Stimulated activated CD4-positive, alpha-beta T cell treated with anti-CD3 and anti-CD28 coated beads, Interleukin-2, amount 100 ng/mL, for 4 hours (primary cell): ENCODE data around the gene ZFAND3.

Experiments
- DNase-seq: peaks from one replicate; pipeline ENCODE4 v3.0.0-alpha.2; 2020; ENCODE audit warnings: low read depth

Gene ZFAND3

DNA sequence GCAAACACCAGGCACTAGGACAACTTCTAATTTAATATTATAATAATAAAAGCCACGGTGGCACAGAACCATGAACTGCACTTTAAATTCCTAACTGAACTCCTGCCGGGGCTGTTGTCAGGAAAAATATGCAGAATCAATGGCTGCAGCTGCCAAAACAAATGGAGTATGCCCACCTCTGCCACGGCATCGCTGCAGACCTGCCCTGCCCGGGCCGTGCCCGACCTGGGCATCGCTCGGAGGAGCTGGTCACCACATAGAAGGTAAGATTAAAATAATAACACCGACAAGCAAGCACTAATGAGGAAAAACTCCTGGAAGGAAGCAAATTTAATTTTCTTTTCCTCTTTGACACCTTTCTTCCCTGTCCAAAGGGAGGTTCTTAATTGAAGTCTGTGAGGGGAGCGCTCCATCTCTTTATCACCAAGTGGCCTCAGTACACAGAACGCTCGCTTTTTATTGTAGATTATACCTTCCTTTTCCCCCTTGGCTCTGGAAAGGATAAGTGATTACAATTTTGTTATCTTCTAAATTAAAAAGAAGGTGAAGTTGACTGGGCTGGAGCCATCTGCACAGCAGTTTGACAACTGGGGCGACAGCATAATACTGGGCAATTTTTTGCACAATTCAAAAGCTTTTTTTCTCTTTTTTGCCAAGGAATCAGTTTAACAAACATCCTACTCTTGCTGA lies 351.3 kb downstream of the ZFAND3 start:
- DNase-seq, result no peak

GRCh38 chr6:38171997-38172738 lies 352.6 kb downstream of the ZFAND3 start:
- no peak for DNase-seq

DNA sequence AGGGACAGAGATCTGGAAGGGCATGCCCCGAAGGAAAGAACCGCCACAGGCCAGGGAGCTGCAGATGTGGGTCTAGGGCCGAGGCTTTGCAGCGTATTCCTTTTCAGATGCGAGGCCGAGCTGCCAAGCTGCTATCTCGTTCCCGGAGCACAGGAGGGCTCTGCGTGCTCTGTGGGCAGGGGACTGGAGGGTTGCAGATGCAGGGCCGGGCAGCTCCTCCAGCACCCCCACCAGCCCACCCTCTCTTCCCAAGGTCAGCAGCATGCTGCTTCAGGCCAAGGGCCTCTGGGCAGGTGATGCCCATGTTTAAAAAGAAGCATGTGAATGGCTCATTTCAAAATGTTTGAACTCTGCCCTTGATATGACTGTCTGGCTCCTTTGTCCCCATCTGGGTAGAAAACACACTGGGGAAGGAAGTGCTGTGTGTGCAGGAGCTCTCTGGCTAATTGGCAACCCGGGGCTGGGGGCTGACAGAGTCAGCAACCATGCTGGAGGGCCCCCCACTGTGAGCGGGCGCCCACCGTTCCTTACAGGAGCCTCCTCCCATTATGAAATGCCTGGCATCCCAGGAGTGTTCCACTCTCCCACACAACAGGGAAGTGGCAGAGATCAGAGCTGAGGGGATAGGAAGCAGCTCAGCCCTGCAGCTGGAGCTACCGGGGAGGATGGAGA lies 353.3 kb downstream of the ZFAND3 start:
- no peak for DNase-seq

- DNase-seq, result no peak
These were observed 354.4 kb downstream of the ZFAND3 start for GRCh38 chr6:38173909-38174308.

DNA sequence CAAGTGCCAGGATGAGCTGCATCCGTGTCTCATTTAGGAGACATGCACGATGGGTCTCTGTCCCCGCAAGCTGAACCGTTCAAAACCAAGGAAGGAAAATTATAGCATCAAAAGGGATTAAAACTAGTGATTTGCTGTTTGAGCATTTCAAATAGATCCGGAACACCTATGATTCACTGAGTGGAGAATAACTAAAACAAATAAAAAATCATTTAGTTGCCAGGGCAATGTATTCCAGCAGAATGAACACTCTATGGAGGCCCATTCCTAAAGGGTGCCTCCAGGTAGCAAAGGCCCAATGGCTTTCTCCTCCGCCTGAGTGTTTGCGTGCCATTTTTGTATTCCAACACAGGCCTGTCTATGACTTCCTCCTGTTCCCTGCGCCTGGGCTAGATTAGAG lies 354.8 kb downstream of the ZFAND3 start:
- DNase-seq, result no peak

DNA sequence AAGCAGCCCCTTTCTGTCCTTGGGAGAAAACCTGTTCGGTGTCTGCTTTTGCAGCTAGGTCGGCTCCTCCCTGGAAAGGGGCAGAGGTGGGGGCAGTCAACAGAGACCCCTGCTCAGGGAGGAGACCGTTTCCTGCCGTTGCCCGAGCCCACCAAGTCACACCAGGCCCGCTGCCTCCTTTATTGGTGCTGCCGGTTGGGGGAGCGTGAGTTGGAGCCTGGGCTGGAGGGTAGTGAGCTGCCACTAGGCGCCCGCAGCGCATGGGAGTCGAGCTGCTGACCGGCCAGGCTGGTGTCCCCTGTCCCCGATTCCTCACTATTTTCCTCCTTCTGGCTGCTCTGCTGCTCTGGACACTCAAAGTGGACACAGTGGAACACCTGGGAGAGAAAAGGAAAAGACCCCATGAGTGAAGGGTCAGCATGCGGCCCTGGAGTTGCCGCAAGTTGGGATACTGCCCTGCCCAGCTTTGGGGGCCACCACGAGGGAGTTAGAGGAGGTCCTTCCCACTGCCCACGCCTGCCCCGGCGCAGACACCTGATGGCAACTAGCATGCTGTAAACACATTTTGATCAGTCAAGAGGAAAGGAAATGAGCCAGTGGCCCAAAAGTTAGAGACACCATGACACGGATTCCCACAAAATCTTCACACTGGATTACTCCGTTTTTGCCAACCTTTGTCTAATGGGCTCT lies 355.4 kb downstream of the ZFAND3 start:
- DNase-seq, result no peak

- DNase-seq, result no peak
These were observed 356.3 kb downstream of the ZFAND3 start for GRCh38 chr6:38175786-38176185.

- no peak for DNase-seq
These were observed 357.5 kb downstream of the ZFAND3 start for GRCh38 chr6:38176797-38177751.

DNA sequence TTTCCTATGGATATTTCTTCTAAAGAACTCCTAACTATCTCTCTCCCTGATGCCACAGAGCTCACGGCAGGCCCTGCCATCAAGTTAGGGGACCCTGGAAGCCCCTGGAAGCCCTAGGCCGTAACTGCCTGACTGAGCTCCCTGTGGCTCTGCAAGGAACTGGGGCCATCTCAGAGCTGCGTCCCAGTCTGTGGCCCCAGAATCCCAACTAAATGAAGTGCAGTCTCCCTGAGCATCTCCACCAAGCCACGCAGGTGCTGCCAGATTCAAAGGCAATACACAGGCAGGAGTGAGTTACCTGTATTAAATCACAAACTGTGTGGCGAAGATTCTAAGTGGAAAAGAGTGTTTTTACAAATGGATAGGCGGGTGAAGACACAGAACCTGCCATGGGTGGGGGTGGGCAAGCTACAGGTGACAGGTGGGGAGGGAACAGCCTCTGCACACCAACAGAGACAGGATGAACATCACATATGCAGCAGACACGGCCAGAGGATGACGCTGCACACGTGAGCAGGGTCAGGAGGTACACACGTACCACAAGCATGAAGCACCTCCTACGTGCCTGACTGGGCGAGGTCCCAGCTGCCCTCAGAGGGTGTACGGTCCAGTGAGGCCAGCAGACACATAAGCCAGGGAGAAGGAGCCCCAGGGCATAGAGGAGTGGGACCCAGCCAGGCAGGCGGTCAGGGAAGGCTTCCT lies 358.5 kb downstream of the ZFAND3 start:
- DNase-seq, result no peak

GRCh38 chr6:38178584-38178886 lies 359.0 kb downstream of the ZFAND3 start:
- DNase-seq, result no peak

- DNase-seq, result no peak
These were observed 359.8 kb downstream of the ZFAND3 start for GRCh38 chr6:38179300-38179699.

GRCh38 chr6:38179794-38180430 lies 360.4 kb downstream of the ZFAND3 start:
- no peak for DNase-seq

DNA sequence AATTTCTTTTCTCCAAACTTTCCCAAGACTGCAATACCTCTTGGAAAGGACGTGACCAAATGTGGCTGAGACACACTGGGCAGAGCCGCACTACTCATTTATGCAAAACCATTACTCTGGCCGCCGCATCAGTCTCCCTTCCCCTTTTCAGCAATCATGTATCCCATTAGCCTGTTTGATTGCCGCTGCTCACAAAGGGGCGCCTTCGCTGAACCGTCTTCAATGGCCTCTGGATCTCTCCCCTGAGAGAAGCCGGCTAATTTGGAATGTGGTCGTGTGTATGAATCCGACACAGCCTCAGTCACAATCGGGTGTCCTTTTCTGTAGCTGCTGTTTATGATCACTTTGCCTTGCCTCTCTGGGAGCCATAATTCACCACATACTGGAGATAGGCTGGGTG lies 361.1 kb downstream of the ZFAND3 start:
- no peak for DNase-seq

- DNase-seq, result no peak
These were observed 362.9 kb downstream of the ZFAND3 start for GRCh38 chr6:38182426-38182825.

DNA sequence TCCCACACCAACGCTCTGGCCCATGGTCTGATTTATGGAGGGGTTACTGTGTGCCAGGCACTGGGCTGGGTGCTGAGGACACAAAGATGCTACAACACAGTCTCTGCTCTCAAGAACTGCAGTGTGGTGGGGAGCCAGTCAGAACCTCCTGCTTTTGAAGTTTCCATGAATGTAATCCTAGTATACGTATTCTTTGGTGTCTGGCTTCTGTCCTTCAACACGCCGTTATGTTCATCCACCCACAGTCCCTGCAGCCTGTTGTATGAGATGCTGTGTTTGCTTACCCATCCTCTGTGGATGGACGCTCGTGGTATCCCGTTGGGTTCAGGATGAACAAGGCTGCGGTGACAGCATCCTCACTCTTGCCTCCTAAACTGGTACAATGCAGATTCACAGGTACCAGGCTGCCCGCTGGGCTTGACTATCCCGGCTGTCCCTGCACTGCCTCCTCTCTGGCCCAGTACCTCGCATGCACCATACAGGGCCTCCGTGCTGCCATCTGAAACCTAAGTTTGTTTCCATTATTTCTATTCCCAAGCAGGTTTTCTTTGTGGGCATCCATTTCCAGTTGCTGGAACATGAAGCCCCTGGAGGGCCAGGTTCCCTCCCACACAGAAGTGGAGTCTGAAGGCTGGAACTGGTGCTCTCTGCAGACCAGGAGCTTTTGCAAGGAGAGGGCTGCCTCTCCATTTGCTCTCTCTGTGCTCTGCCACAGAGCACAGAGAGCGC lies 364.5 kb downstream of the ZFAND3 start:
- DNase-seq, result no peak

- no peak for DNase-seq
These were observed 365.1 kb downstream of the ZFAND3 start for GRCh38 chr6:38184585-38185080.

DNA sequence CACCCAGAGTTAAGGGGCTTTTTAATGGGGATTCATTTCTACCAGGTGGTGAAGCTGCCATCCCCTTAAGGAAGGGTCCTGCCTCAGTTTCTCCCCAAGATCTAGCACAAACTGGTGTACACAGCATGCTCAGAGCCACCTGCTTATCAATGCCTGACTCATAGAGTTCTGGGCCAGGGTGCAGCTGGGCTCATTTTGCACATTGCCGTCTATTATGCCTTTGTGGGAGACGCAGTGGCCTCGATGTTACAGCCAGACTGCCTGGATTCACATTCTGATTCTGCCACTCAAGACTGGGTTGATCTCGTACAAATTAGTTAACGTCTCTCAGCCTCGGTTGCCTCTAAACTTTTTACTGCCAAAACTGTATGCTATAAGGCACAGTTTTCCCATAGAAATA lies 365.7 kb downstream of the ZFAND3 start:
- DNase-seq, result no peak

- no peak for DNase-seq
These were observed 366.2 kb downstream of the ZFAND3 start for GRCh38 chr6:38185752-38186151.

DNA sequence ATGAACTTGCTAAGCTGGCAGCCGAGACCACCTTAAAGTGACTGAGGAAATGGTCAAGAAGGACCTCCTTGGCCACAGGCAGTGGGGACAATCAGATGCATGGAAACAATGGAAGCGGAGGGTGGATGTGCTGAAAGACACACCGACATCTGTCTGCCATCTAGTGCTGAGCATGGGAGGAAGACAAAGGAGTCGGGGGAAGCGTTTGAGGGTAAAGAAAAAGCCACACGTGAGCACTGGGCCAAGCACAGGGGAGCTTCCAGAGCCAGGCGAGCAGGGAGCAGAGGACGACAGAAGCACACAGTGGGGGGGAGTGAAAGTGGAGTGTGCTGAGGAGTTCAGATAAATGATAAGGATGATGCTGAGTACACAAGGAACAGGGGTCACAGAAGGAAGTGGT lies 367.8 kb downstream of the ZFAND3 start:
- no peak for DNase-seq
